OCI-LY3 (cell line): ENCODE results near the gene SH3BP5L.

Source experiments
- H2AFZ ChIP-seq: fragments of 200-600, 300-600 bp; shearing (Covaris generic); 2 replicates; pipeline ENCODE4 v1.6.0; 2014; ENCODE audit warnings: antibody characterized with exemption, low read depth, low read length
- H3K27ac ChIP-seq: fragments of 200-600, 300-600 bp; sonication (generic); 2 replicates; pipeline ENCODE4 v1.5.1; 2014; ENCODE audit warnings: mild to moderate bottlenecking, low read length, moderate library complexity, mixed read lengths
- H3K27me3 ChIP-seq: fragments of 200-600, 300-600 bp; sonication (generic); 2 replicates; pipeline ENCODE4 v1.6.1; 2014; ENCODE audit warnings: low read depth, low read length, mixed read lengths
- H3K36me3 ChIP-seq: fragments of 200-600, 300-600 bp; sonication (generic); replicated peaks from 2 replicates; pipeline ENCODE3; 2014; ENCODE audit warnings: low read depth, low read length, mixed read lengths
- H3K4me1 ChIP-seq: fragments of 300-600, 200-600 bp; sonication (generic); 2 replicates; pipeline ENCODE4 v1.6.1; 2014; ENCODE audit warnings: low read length, mixed read lengths
- H3K4me2 ChIP-seq: fragments of 200-600, 300-600 bp; sonication (generic); 2 replicates; pipeline ENCODE4 v1.6.1; 2014; ENCODE audit warnings: low read length, mixed read lengths
- H3K4me3 ChIP-seq: fragments of 300-600, 200-600 bp; sonication (generic); 2 replicates; pipeline ENCODE4 v1.5.1; 2014; ENCODE audit warnings: antibody characterized with exemption, mild to moderate bottlenecking, low read length, moderate library complexity
- H3K79me2 ChIP-seq: fragments of 300-600, 200-600 bp; shearing (Covaris generic); 2 replicates; pipeline ENCODE4 v1.6.1; 2014; ENCODE audit warnings: mild to moderate bottlenecking, low read length, mixed read lengths
- H3K9ac ChIP-seq: fragments of 300-600, 200-600 bp; shearing (Covaris generic); 2 replicates; pipeline ENCODE4 v1.6.0; 2014; ENCODE audit warnings: mild to moderate bottlenecking, low read length, moderate library complexity
- H3K9me3 ChIP-seq: fragments of 200-600, 300-600 bp; shearing (Covaris generic); 2 replicates; pipeline ENCODE4 v1.6.1; 2014; ENCODE audit warnings: low read length, mixed read lengths; ENCODE audit not compliant: insufficient read depth
- H4K20me1 ChIP-seq: fragments of 200-600, 300-600 bp; sonication (generic); 2 replicates; pipeline ENCODE4 v1.6.1; 2016; ENCODE audit warnings: low read length, mixed read lengths; ENCODE audit not compliant: insufficient read depth
- CTCF ChIP-seq: fragments of 200-600, 300-600 bp; sonication (generic); IDR thresholded peaks from 2 replicates; pipeline ENCODE4 v1.5.1; 2014; ENCODE audit warnings: antibody characterized with exemption, low read length, low read depth
- EZH2phosphoT487 ChIP-seq: fragments of 200-600 bp; shearing (Covaris generic); IDR thresholded peaks from 2 replicates; pipeline ENCODE4 v1.6.1; 2018; ENCODE audit warnings: antibody characterized with exemption, mixed run types, low read depth

Gene SH3BP5L

DNA sequence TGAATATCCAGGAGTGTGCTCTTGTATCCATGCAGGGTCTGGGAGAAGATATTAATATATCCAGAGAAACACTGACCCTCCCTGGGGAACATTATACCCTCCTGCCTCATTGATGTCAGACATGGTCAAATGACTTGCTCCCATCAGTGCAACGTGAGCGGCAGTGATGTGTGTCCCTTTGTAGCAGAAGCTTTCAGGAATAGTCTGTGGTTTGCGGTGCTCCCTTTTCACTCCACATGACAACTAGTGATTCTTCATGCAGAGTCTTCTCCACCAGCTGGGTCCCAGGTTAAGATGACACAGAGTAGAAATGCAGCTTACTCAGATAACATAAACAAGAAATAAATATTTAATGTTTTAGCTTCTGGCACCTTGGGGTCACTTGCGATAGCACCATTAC is 38.3 kb downstream of the SH3BP5L start:
- H3K27me3 ChIP-seq = peaks cover 89% of the 10 kb centered on the region
- no peak overlapping the region for H3K4me3 ChIP-seq
- no peaks in the 10 kb centered on the region for H3K36me3 ChIP-seq
- H3K4me1 ChIP-seq = peaks cover 5% of the 10 kb centered on the region
- H3K4me2 ChIP-seq = no peak overlapping the region
- H3K9me3 ChIP-seq = no peaks in the 10 kb centered on the region
- H2AFZ ChIP-seq = no peak overlapping the region
- H3K27ac ChIP-seq = no peak overlapping the region
- no peak for TF ChIP-seq CTCF
- TF ChIP-seq EZH2phosphoT487 = no peak
- H3K79me2 ChIP-seq = no peaks in the 10 kb centered on the region
- no peaks in the 10 kb centered on the region for H4K20me1 ChIP-seq
- no peak overlapping the region for H3K9ac ChIP-seq

DNA sequence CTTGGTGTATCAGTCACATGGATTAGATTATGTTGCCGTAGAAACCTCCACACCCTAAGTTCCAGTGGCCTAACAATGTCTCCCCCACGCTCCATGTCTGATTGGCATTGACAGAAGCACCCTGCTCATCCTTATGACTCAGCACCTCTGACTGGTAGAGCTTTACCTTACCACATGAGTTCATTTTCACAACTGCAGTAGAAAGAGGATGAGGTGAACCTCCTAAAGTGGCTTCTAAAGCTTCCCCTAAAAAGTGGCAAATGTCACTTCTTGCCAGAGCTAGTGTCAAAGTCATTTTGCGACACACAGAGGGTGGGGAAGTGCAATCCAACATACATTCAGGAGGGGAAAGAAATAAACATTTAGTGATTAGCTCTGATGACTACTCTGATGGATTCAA is 39.6 kb downstream of the SH3BP5L start:
- Histone ChIP-seq H3K27me3 (peaks cover 77% of the 10 kb centered on the region), H3K36me3 (no peaks in the 10 kb centered on the region), H3K4me1 (no peaks in the 10 kb centered on the region), H3K4me2 (no peak overlapping the region), H3K9me3 (no peaks in the 10 kb centered on the region), H2AFZ (no peak overlapping the region), H4K20me1 (no peaks in the 10 kb centered on the region), H3K9ac (no peak overlapping the region), H3K79me2 (no peaks in the 10 kb centered on the region), H3K27ac (no peak overlapping the region), H3K4me3 (no peak overlapping the region)
- TF ChIP-seq CTCF (no peak), EZH2phosphoT487 (no peak)

GRCh38 chr1:248783367-248783766 is 42.3 kb downstream of the SH3BP5L start:
- no peak overlapping the region for H3K9ac ChIP-seq
- no peak overlapping the region for H3K27ac ChIP-seq
- H3K9me3 ChIP-seq = no peaks in the 10 kb centered on the region
- H3K36me3 ChIP-seq = no peaks in the 10 kb centered on the region
- H3K79me2 ChIP-seq = no peaks in the 10 kb centered on the region
- no peaks in the 10 kb centered on the region for H4K20me1 ChIP-seq
- no peak overlapping the region for H3K4me2 ChIP-seq
- H2AFZ ChIP-seq = no peak overlapping the region
- H3K4me1 ChIP-seq = no peaks in the 10 kb centered on the region
- peaks cover 55% of the 10 kb centered on the region for H3K27me3 ChIP-seq
- TF ChIP-seq EZH2phosphoT487 (no peak), CTCF (no peak)
- no peak overlapping the region for H3K4me3 ChIP-seq

DNA sequence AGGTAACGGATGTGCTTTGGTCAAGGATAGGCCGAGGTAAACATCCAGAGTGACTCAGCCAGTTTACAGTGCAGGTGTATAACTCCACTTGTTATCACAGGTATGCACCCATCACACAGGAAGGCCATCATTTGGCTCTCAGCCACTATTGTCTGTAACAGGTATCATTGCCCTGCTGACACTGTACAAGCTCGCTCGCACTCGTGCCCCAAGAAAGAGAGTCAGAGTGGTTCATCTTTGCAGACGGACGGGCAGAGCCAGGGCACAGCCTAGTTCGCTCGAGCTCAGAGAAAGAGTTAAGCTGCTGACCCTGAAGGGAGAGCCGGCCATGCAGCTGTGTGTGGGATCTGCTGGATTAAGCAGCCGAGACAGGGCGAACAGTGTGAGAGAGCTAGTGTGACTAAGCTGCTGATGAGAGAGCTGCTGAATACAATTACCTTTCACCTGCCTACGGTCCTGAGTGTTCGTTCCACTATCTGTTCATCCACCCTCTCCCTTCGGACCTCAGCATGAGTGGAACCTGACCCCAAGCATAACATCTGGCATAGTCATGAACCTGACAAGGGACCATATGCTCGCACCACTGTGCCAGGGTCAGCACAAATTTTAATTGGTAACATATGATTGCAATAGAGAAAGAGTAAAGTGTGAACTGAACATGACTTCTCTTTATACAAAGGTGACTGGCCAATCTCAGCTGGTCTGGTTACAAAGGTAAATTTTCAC is 43.1 kb downstream of the SH3BP5L start:
- H3K4me2 ChIP-seq = no peak overlapping the region
- H3K79me2 ChIP-seq = no peaks in the 10 kb centered on the region
- no peak overlapping the region for H3K4me3 ChIP-seq
- H3K27ac ChIP-seq = no peak overlapping the region
- no peak overlapping the region for H3K9ac ChIP-seq
- no peaks in the 10 kb centered on the region for H3K36me3 ChIP-seq
- no peak overlapping the region for H2AFZ ChIP-seq
- TF ChIP-seq EZH2phosphoT487 (no peak), CTCF (no peak)
- no peaks in the 10 kb centered on the region for H3K4me1 ChIP-seq
- no peaks in the 10 kb centered on the region for H3K9me3 ChIP-seq
- peaks cover 48% of the 10 kb centered on the region for H3K27me3 ChIP-seq
- no peaks in the 10 kb centered on the region for H4K20me1 ChIP-seq
